Measurements from ENCODE around the gene SLC39A11. TPM values are rescaled to one million over a fixed set of nuclear protein-coding genes. Genes with fewer than 3 reads are reported as not detected.

Gene SLC39A11
- total and polyA plus RNA-seq, 4 donors: 18.9 to 44.9 (median 28.2) TPM

DNA sequence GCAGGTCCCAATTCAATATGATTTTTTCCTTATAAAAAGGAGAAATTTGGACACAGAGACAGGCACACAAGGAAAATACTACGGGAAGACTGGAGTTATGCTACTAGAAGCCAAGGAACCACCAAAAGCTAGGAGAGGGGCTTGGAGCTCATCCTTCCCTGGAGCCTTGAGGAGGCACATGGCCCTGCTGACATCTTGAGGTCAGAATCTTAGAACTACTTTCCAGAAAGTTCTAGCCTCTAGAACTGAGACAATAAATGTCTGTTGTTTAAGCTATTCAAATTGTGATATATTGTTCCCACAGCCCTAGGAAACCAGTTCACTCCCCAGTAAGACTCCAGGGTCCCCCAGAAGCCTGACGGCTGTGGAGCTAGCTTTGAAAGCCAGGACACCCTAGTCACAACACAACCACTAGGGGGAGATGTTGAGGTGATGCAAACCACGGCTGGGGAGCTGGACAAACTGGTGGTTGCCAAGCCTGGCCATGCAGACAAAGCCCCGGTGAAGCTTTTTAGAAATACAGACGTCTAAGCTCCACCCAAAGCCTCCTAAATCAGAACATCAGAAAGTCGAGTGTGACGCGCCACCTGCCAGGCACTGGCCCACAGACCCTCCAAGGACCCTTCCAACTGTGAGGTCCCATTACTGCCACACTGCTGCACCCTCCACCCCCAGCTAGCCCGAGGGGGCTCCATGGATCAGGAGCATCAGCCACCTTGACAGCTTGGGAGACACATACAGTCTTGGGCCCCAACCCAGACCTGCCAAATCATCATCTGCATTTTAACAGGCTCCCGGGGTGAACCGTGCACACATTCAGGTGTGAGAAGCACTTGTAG lies 106.4 kb downstream of the SLC39A11 start:
- DNase-seq (ENCODE audit: low spot score): peak; percentile 59
- Histone ChIP-seq H3K27ac (ENCODE audit: low read depth in 1 of 2, low read length in 2 of 2) (no peak overlapping the region), H3K4me1 (ENCODE audit: control insufficient read depth in 4 of 4, insufficient read depth in 4 of 4, low read length in 3 of 4) (peaks cover 5 to 27% (median 20%) of the 10 kb centered on the region in 4 donors), H3K36me3 (ENCODE audit: control insufficient read depth in 4 of 4, insufficient read depth in 3 of 4, low read depth in 1 of 4, low read length in 3 of 4) (no peaks in the 10 kb centered on the region), H3K9me3 (ENCODE audit: control insufficient read depth in 4 of 4, low read length in 3 of 4) (no peaks in the 10 kb centered on the region), H3K4me3 (ENCODE audit: low read depth in 1 of 3, low read length in 3 of 3) (no peak overlapping the region), H3K9ac (ENCODE audit: low read depth in 1 of 2, low read length in 2 of 2) (no peak overlapping the region), H3K27me3 (ENCODE audit: control insufficient read depth in 4 of 4, insufficient read depth in 4 of 4, low read length in 3 of 4) (no peaks in the 10 kb centered on the region)
- no peak for TF ChIP-seq ATF3 (IDR thresholded peaks at IDR 0.05)
- TF ChIP-seq JUND (IDR thresholded peaks at IDR 0.05): no peak
- TF ChIP-seq HNF4G (IDR thresholded peaks at IDR 0.05): no peak
- no peak for TF ChIP-seq EGR1 (IDR thresholded peaks at IDR 0.05; ENCODE audit: low read depth in 2 of 2)
- peak; percentile 84 to 92 for TF ChIP-seq RAD21 (IDR thresholded peaks at IDR 0.05)
- TF ChIP-seq RXRA (IDR thresholded peaks at IDR 0.05): no peak
- TF ChIP-seq, protein P1, sequence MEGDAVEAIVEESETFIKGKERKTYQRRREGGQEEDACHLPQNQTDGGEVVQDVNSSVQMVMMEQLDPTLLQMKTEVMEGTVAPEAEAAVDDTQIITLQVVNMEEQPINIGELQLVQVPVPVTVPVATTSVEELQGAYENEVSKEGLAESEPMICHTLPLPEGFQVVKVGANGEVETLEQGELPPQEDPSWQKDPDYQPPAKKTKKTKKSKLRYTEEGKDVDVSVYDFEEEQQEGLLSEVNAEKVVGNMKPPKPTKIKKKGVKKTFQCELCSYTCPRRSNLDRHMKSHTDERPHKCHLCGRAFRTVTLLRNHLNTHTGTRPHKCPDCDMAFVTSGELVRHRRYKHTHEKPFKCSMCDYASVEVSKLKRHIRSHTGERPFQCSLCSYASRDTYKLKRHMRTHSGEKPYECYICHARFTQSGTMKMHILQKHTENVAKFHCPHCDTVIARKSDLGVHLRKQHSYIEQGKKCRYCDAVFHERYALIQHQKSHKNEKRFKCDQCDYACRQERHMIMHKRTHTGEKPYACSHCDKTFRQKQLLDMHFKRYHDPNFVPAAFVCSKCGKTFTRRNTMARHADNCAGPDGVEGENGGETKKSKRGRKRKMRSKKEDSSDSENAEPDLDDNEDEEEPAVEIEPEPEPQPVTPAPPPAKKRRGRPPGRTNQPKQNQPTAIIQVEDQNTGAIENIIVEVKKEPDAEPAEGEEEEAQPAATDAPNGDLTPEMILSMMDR (IDR thresholded peaks at IDR 0.05; ENCODE audit: low read depth, low read length, missing input control): peak; percentile 83
- TF ChIP-seq YY1 (IDR thresholded peaks at IDR 0.05): no peak
- no peak for TF ChIP-seq FOXA2 (IDR thresholded peaks at IDR 0.05)
- TF ChIP-seq HNF4A (conservative IDR thresholded peaks at IDR 0.05): no peak
- 49% methylated on average over 11 of the region's 11 CpGs for WGBS

- H3K4me3 ChIP-seq (ENCODE audit: low read depth in 1 of 3, low read length in 3 of 3): no peak overlapping the region
- no peaks in the 10 kb centered on the region for H3K36me3 ChIP-seq (ENCODE audit: control insufficient read depth in 4 of 4, insufficient read depth in 3 of 4, low read depth in 1 of 4, low read length in 3 of 4)
- no peak overlapping the region for H3K9ac ChIP-seq (ENCODE audit: low read depth in 1 of 2, low read length in 2 of 2)
- H3K27me3 ChIP-seq (ENCODE audit: control insufficient read depth in 4 of 4, insufficient read depth in 4 of 4, low read length in 3 of 4): no peaks in the 10 kb centered on the region
- peaks cover 5 to 27% (median 20%) of the 10 kb centered on the region in 4 donors for H3K4me1 ChIP-seq (ENCODE audit: control insufficient read depth in 4 of 4, insufficient read depth in 4 of 4, low read length in 3 of 4)
- H3K9me3 ChIP-seq (ENCODE audit: control insufficient read depth in 4 of 4, low read length in 3 of 4): no peaks in the 10 kb centered on the region
- WGBS: 70% methylated on average over 7 of the region's 7 CpGs
- TF ChIP-seq, protein P2, sequence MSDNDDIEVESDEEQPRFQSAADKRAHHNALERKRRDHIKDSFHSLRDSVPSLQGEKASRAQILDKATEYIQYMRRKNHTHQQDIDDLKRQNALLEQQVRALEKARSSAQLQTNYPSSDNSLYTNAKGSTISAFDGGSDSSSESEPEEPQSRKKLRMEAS (IDR thresholded peaks at IDR 0.05): no peak
- TF ChIP-seq HNF4G (IDR thresholded peaks at IDR 0.05) (no peak), JUND (IDR thresholded peaks at IDR 0.05) (no peak), TAF1 (conservative IDR thresholded peaks at IDR 0.05) (no peak)
- no peak for DNase-seq (ENCODE audit: low spot score)
- H3K27ac ChIP-seq (ENCODE audit: low read depth in 1 of 2, low read length in 2 of 2): no peak overlapping the region
These were observed 107.6 kb downstream of the SLC39A11 start for GRCh38 chr17:72984926-72985325.

DNA sequence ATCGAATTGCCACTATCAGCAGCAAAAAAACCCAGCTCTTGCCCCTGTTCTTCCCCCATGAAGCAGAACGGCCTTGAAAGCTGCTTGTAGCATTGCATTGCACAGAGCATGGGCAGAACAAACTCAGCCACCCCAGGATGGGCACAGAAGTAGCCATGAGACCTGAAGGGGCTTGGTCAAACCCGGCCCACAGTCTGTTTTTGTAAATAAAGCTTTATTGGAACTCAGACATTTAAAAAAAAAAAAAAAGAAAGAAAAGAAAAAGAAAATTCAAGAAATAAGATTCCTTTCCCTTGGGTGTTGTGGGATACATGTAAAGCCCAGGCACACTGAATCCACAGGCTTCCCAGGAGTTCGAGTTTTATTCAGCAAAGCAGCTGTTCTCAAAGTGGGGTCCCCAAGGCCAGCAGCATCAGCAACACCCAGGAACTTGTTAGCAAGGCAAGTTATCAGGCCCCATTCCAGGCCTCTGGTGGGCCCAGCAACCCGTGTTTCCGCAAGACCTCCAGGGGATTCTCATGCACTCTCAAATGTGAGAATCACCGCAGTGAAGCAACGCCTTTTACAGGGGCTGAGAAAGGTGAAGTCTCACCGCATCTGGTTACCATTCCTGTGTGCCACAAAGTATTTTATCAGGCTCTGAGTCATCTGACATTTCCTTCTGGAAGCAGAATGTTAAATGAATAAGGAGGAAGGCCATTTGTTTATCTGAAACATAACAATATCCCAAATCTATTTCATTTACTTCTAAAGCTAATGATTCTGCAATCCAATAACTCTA lies 108.2 kb downstream of the SLC39A11 start:
- DNase-seq (ENCODE audit: low spot score): no peak
- no peak overlapping the region for H3K27ac ChIP-seq (ENCODE audit: low read depth in 1 of 2, low read length in 2 of 2)
- no peak for TF ChIP-seq RAD21 (IDR thresholded peaks at IDR 0.05)
- TF ChIP-seq FOXA2 (IDR thresholded peaks at IDR 0.05): no peak
- no peak for TF ChIP-seq ATF3 (IDR thresholded peaks at IDR 0.05)
- TF ChIP-seq FOXA1 (IDR thresholded peaks at IDR 0.05): no peak
- no peak for TF ChIP-seq EGR1 (IDR thresholded peaks at IDR 0.05; ENCODE audit: low read depth in 2 of 2)
- TF ChIP-seq TAF1 (conservative IDR thresholded peaks at IDR 0.05): no peak
- TF ChIP-seq RXRA (IDR thresholded peaks at IDR 0.05): no peak
- TF ChIP-seq, protein P2 (IDR thresholded peaks at IDR 0.05): no peak
- TF ChIP-seq HNF4A (conservative IDR thresholded peaks at IDR 0.05): no peak
- no peak for TF ChIP-seq YY1 (IDR thresholded peaks at IDR 0.05)
- no peak for TF ChIP-seq GABPA (IDR thresholded peaks at IDR 0.05 in 1 of 2, conservative IDR thresholded peaks at IDR 0.05 in 1 of 2)
- TF ChIP-seq ZBTB33 (IDR thresholded peaks at IDR 0.05): no peak
- TF ChIP-seq NR2F2 (IDR thresholded peaks at IDR 0.05): no peak
- TF ChIP-seq, protein P1 (IDR thresholded peaks at IDR 0.05; ENCODE audit: low read depth, low read length, missing input control): no peak

More for the DNA sequence above, 108.2 kb downstream of the SLC39A11 start:
- Histone ChIP-seq H3K9me3 (ENCODE audit: control insufficient read depth in 4 of 4, low read length in 3 of 4) (no peaks in the 10 kb centered on the region), H3K4me3 (ENCODE audit: low read depth in 1 of 3, low read length in 3 of 3) (no peak overlapping the region), H3K4me1 (ENCODE audit: control insufficient read depth in 4 of 4, insufficient read depth in 4 of 4, low read length in 3 of 4) (peaks cover 5 to 27% (median 20%) of the 10 kb centered on the region in 4 donors), H3K9ac (ENCODE audit: low read depth in 1 of 2, low read length in 2 of 2) (no peak overlapping the region), H3K27me3 (ENCODE audit: control insufficient read depth in 4 of 4, insufficient read depth in 4 of 4, low read length in 3 of 4) (no peaks in the 10 kb centered on the region), H3K36me3 (ENCODE audit: control insufficient read depth in 4 of 4, insufficient read depth in 3 of 4, low read depth in 1 of 4, low read length in 3 of 4) (no peaks in the 10 kb centered on the region)
- WGBS: 75% methylated on average over 9 of the region's 9 CpGs
